ENCODE results near the gene DUSP1.

DUSP1 gene

GRCh38 chr5:172739375-172739774, 31.6 kb downstream of the DUSP1 start:
- TF ChIP-seq POLR2AphosphoS5 (IDR thresholded peaks at IDR 0.05; ENCODE audit: low read depth, low read length) (no peak), TAF1 (IDR thresholded peaks at IDR 0.05; ENCODE audit: borderline replicate concordance, insufficient read depth, low read length) (no peak)

GRCh38 chr5:172736508-172737135, 34.4 kb downstream of the DUSP1 start:
- no peak for TF ChIP-seq FOXP2 (optimal IDR thresholded peaks at IDR 0.05; ENCODE audit: borderline replicate concordance, extremely low read depth, extremely low read length, insufficient read depth)

GRCh38 chr5:172735141-172735831, 35.7 kb downstream of the DUSP1 start:
- TF ChIP-seq TAF1 (IDR thresholded peaks at IDR 0.05; ENCODE audit: borderline replicate concordance, insufficient read depth, low read length) (no peak), FOXP2 (optimal IDR thresholded peaks at IDR 0.05; ENCODE audit: borderline replicate concordance, extremely low read depth, extremely low read length, insufficient read depth) (no peak), POLR2AphosphoS5 (IDR thresholded peaks at IDR 0.05; ENCODE audit: low read depth, low read length) (no peak)
- TF ChIP-seq, protein P1, sequence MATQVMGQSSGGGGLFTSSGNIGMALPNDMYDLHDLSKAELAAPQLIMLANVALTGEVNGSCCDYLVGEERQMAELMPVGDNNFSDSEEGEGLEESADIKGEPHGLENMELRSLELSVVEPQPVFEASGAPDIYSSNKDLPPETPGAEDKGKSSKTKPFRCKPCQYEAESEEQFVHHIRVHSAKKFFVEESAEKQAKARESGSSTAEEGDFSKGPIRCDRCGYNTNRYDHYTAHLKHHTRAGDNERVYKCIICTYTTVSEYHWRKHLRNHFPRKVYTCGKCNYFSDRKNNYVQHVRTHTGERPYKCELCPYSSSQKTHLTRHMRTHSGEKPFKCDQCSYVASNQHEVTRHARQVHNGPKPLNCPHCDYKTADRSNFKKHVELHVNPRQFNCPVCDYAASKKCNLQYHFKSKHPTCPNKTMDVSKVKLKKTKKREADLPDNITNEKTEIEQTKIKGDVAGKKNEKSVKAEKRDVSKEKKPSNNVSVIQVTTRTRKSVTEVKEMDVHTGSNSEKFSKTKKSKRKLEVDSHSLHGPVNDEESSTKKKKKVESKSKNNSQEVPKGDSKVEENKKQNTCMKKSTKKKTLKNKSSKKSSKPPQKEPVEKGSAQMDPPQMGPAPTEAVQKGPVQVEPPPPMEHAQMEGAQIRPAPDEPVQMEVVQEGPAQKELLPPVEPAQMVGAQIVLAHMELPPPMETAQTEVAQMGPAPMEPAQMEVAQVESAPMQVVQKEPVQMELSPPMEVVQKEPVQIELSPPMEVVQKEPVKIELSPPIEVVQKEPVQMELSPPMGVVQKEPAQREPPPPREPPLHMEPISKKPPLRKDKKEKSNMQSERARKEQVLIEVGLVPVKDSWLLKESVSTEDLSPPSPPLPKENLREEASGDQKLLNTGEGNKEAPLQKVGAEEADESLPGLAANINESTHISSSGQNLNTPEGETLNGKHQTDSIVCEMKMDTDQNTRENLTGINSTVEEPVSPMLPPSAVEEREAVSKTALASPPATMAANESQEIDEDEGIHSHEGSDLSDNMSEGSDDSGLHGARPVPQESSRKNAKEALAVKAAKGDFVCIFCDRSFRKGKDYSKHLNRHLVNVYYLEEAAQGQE (IDR thresholded peaks at IDR 0.05; ENCODE audit: insufficient read depth in 1 of 2, low read depth in 2 of 2, low read length in 2 of 2), result no peak

GRCh38 chr5:172733974-172734346, 37.0 kb downstream of the DUSP1 start:
- TF ChIP-seq TAF1 (IDR thresholded peaks at IDR 0.05; ENCODE audit: borderline replicate concordance, insufficient read depth, low read length), result no peak
- TF ChIP-seq, protein P1 (IDR thresholded peaks at IDR 0.05; ENCODE audit: insufficient read depth in 1 of 2, low read depth in 2 of 2, low read length in 2 of 2), result no peak

- no peak for TF ChIP-seq FOXP2 (optimal IDR thresholded peaks at IDR 0.05; ENCODE audit: borderline replicate concordance, extremely low read depth, extremely low read length, insufficient read depth)
- no peak for TF ChIP-seq POLR2AphosphoS5 (IDR thresholded peaks at IDR 0.05; ENCODE audit: low read depth, low read length)
- no peak for TF ChIP-seq TAF1 (IDR thresholded peaks at IDR 0.05; ENCODE audit: borderline replicate concordance, insufficient read depth, low read length)
- TF ChIP-seq SIN3A (IDR thresholded peaks at IDR 0.05; ENCODE audit: borderline replicate concordance, insufficient read depth, low read length), result no peak
- TF ChIP-seq, protein P1 (IDR thresholded peaks at IDR 0.05; ENCODE audit: insufficient read depth in 1 of 2, low read depth in 2 of 2, low read length in 2 of 2), result no peak
These were observed 37.6 kb downstream of the DUSP1 start for GRCh38 chr5:172733131-172733973.

DNA sequence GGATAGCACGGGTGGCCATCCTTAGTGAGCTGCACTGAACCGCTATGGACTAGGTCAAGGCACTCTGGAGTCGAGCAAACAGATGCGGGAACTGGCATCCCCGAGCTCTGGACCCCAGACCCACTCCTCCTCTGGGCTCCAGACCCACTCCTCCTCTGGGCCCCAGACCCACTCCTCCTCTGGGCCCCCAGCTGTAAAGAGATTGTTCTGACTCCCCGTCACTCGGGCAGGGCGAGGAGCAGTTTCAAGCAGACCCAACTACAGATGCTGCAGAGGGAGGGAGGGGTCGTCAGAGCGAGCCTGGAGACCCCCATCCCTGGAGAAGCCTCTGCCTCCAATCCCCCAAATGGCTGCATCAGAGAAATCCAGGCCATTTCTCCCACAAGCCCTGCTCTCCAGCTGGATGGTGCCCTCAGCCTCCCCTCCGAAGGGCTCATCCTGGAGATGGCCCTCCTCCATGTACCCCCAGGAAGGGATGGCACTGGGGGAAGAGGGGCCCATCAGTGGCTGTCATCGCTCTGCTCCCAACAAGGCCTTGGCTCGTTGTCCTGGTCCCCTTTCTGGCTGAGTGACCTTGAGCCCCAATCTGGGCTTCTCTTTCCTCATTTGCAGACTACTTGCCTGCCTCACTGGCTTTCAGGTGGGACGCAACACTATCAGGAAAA, 38.7 kb downstream of the DUSP1 start:
- TF ChIP-seq POLR2AphosphoS5 (IDR thresholded peaks at IDR 0.05; ENCODE audit: low read depth, low read length) (no peak), SIN3A (IDR thresholded peaks at IDR 0.05; ENCODE audit: borderline replicate concordance, insufficient read depth, low read length) (no peak), TAF1 (IDR thresholded peaks at IDR 0.05; ENCODE audit: borderline replicate concordance, insufficient read depth, low read length) (no peak), FOXP2 (optimal IDR thresholded peaks at IDR 0.05; ENCODE audit: borderline replicate concordance, extremely low read depth, extremely low read length, insufficient read depth) (no peak)
- TF ChIP-seq, protein P1 (IDR thresholded peaks at IDR 0.05; ENCODE audit: insufficient read depth in 1 of 2, low read depth in 2 of 2, low read length in 2 of 2), result no peak

Measured in PFSK-1 (cell line).